ENCODE data around the gene SYT1. TPM values are rescaled to one million over a fixed set of nuclear protein-coding genes. Genes with fewer than 3 reads are reported as not detected.

The SYT1 gene
- total and polyA plus RNA-seq, 2 of the 8 experiments (the other 6 are each of a cell fraction or from before 2014, with no cell fraction given), result 11.0 to 34.6 TPM

GRCh38 chr12:79288911-79289310 is 424.3 kb downstream of the SYT1 start:
- Histone ChIP-seq H3K18ac (ENCODE audit: extremely low read depth, low read length) (no peak overlapping the region), H3K79me2 (ENCODE audit: control insufficient read depth in 1 of 2, insufficient read depth in 2 of 2, low read length in 2 of 2) (no peaks in the 10 kb centered on the region), H3K9ac (replicated peaks in 1 of 4; ENCODE audit: extremely low read depth in 1 of 4, low read depth in 3 of 4, low read length in 3 of 4) (no peak overlapping the region), H3K23me2 (ENCODE audit: low read depth, low read length) (no peaks in the 10 kb centered on the region), H3K14ac (ENCODE audit: insufficient read length) (no peak overlapping the region), H2BK5ac (ENCODE audit: low read depth, low read length) (no peak overlapping the region), H3K9me3 (ENCODE audit: insufficient read depth in 2 of 2, low read depth in 1 of 2, low read length in 1 of 2) (no peaks in the 10 kb centered on the region), H2BK20ac (ENCODE audit: low read length) (no peak overlapping the region), H4K20me1 (replicated peaks in 1 of 2; ENCODE audit: control insufficient read depth in 1 of 2, insufficient read depth in 2 of 2, low read length in 2 of 2) (no peaks in the 10 kb centered on the region), H4K5ac (ENCODE audit: insufficient read length, low read depth, low read length) (no peak overlapping the region), H3K79me1 (ENCODE audit: low read depth, low read length) (no peaks in the 10 kb centered on the region), H3K4me3 (ENCODE audit: extremely low read depth in 1 of 4, insufficient read depth in 2 of 4, low read depth in 3 of 4, low read length in 4 of 4) (no peak overlapping the region), H3K4me2 (ENCODE audit: insufficient read depth in 1 of 2, low read depth in 2 of 2, low read length in 2 of 2) (no peak overlapping the region), H3K27ac (ENCODE audit: low read depth, low read length) (no peak overlapping the region), H3K23ac (ENCODE audit: insufficient read length) (no peak overlapping the region), H3K4me1 (replicated peaks in 1 of 4; ENCODE audit: control insufficient read depth in 3 of 4, insufficient read depth in 4 of 4, low read length in 3 of 4) (no peaks in the 10 kb centered on the region), H3K56ac (replicated peaks; ENCODE audit: insufficient read length, low read depth, low read length) (no peak overlapping the region), H3K27me3 (replicated peaks in 1 of 4; ENCODE audit: control insufficient read depth in 3 of 4, extremely low read depth in 1 of 4, insufficient read depth in 3 of 4, low read length in 3 of 4) (no peaks in the 10 kb centered on the region), H3K4ac (replicated peaks; ENCODE audit: insufficient read length, low read depth, low read length) (no peak overlapping the region), H2AK5ac (ENCODE audit: low read depth, low read length) (no peak overlapping the region), H4K91ac (replicated peaks; ENCODE audit: insufficient read length, low read length) (no peak overlapping the region), H2AFZ (ENCODE audit: low read length) (no peak overlapping the region), H4K8ac (ENCODE audit: extremely low read depth, insufficient read depth, low read length) (no peak overlapping the region), H2BK12ac (ENCODE audit: low read depth, low read length) (no peak overlapping the region), H3K36me3 (ENCODE audit: control insufficient read depth in 2 of 4, insufficient read depth in 4 of 4, low read length in 3 of 4) (peaks cover 2 to 6% (median 3%) of the 10 kb centered on the region in 4 experiments; a peak in 5 of 8 replicates), H2BK15ac (ENCODE audit: low read length) (no peak overlapping the region), H2BK120ac (replicated peaks; ENCODE audit: low read depth, low read length) (no peak overlapping the region)
- CTCF ChIA-PET (ENCODE audit: partially characterized antibody), result interaction anchor here (0.6 to 1.5 kb wide), 5 partner anchors 12 to 342 kb away, joined by 3 to 5 read pairs (median 3); no protein-coding TSS in a partner anchor
- WGBS, 2 experiments (ENCODE audit: extremely low coverage in 1 of 2, insufficient coverage in 1 of 2, insufficient read length in 1 of 2, insufficient replicate concordance in 2 of 2, low coverage in 1 of 2, low lambda C conversion rate in 2 of 2, missing lambda C conversion rate in 1 of 2), result 94% methylated on average over 3 of the region's 3 CpGs; no CpG with 5 or more reads in 1 of the 2 experiments
- no peak for FAIRE-seq
- POLR2A ChIA-PET (ENCODE audit: partially characterized antibody), result no interaction called here
- DNase-seq (ENCODE audit: low read depth in 1 of 2, low spot score in 2 of 2), result no peak
- TF ChIP-seq EP300 (IDR thresholded peaks at IDR 0.05; ENCODE audit: borderline replicate concordance in 1 of 2, low read depth in 2 of 2, low read length in 2 of 2) (no peak), RBBP5 (IDR thresholded peaks at IDR 0.05; ENCODE audit: borderline replicate concordance, low read depth, low read length) (no peak), PHF8 (conservative IDR thresholded peaks at IDR 0.05; ENCODE audit: low read depth, low read length) (no peak), MAFK (IDR thresholded peaks at IDR 0.05; ENCODE audit: low read depth, low read length) (no peak), CHD2 (IDR thresholded peaks at IDR 0.05; ENCODE audit: low read length) (no peak), KDM4A (IDR thresholded peaks at IDR 0.05; ENCODE audit: low read depth, low read length, severe bottlenecking) (no peak), SIX5 (IDR thresholded peaks at IDR 0.05; ENCODE audit: low read depth, low read length) (no peak), CTBP2 (IDR thresholded peaks at IDR 0.05; ENCODE audit: borderline replicate concordance, insufficient read depth, insufficient read length, low read length) (no peak), RXRA (IDR thresholded peaks at IDR 0.05; ENCODE audit: insufficient read depth, low read depth, low read length) (no peak), SIN3A (conservative IDR thresholded peaks at IDR 0.05 in 1 of 2, IDR thresholded peaks at IDR 0.05 in 1 of 2; ENCODE audit: low read depth in 1 of 2, low read length in 2 of 2) (no peak), SRF (IDR thresholded peaks at IDR 0.05; ENCODE audit: low read depth, low read length) (no peak), KDM5A (IDR thresholded peaks at IDR 0.05; ENCODE audit: low read length) (no peak), BRCA1 (IDR thresholded peaks at IDR 0.05; ENCODE audit: low read depth, low read length) (no peak), SP1 (IDR thresholded peaks at IDR 0.05; ENCODE audit: low read depth, low read length) (no peak), RFX5 (IDR thresholded peaks at IDR 0.05; ENCODE audit: borderline replicate concordance, low read depth, low read length) (no peak)

Data from H1 (cell line).